HG03575 (cell line): ENCODE results near the gene FAM171A1.
"Not testable (repeated sequence)": the region's sequence is repeated elsewhere in the genome, so short reads cannot be mapped to it uniquely, and the experiment has no call there.

Experiments used
- ATAC-seq: cut with Tn5 transposase; IDR thresholded peaks from one replicate; pipeline ENCODE4 v1.9.1; 2021; ENCODE audit not compliant: unreplicated experiment, insufficient number of reproducible peaks, low FRiP score; ENCODE audit errors: extremely low read depth

Gene FAM171A1

GRCh38 chr10:15231426-15231825 is 139.7 kb downstream of the FAM171A1 start:
- ATAC-seq = no peak

- ATAC-seq = no peak
Measured at GRCh38 chr10:15230257-15230656, 140.8 kb downstream of the FAM171A1 start.

GRCh38 chr10:15229268-15229667 is 141.8 kb downstream of the FAM171A1 start:
- ATAC-seq = no peak

- no peak for ATAC-seq
Measured at GRCh38 chr10:15228426-15228825, 142.7 kb downstream of the FAM171A1 start.

- no peak for ATAC-seq
Measured at GRCh38 chr10:15227611-15228372, 143.3 kb downstream of the FAM171A1 start.

- ATAC-seq = no peak
Measured at GRCh38 chr10:15225511-15225910, 145.6 kb downstream of the FAM171A1 start.

- ATAC-seq = no peak
Measured at GRCh38 chr10:15224948-15225347, 146.1 kb downstream of the FAM171A1 start.

GRCh38 chr10:15223174-15223573 is 147.9 kb downstream of the FAM171A1 start:
- ATAC-seq = no peak

- ATAC-seq = no peak
Measured at GRCh38 chr10:15222511-15222910, 148.6 kb downstream of the FAM171A1 start.

- ATAC-seq = no peak
Measured at GRCh38 chr10:15220445-15220844, 150.6 kb downstream of the FAM171A1 start.

- no peak for ATAC-seq
Measured at GRCh38 chr10:15216700-15217099, 154.4 kb downstream of the FAM171A1 start.

GRCh38 chr10:15214237-15214636 is 156.9 kb downstream of the FAM171A1 start:
- no peak for ATAC-seq

- ATAC-seq = no peak
Measured at GRCh38 chr10:15213461-15213861, 157.6 kb downstream of the FAM171A1 start.

- no peak for ATAC-seq
Measured at GRCh38 chr10:15211464-15211979, 159.6 kb downstream of the FAM171A1 start.

- no peak for ATAC-seq
Measured at GRCh38 chr10:15210521-15210920, 160.6 kb downstream of the FAM171A1 start.

GRCh38 chr10:15209827-15210509 is 161.1 kb downstream of the FAM171A1 start:
- no peak for ATAC-seq

- no peak for ATAC-seq
Measured at GRCh38 chr10:15208221-15208620, 162.9 kb downstream of the FAM171A1 start.

GRCh38 chr10:15207410-15207809 is 163.7 kb downstream of the FAM171A1 start:
- not testable (repeated sequence) for ATAC-seq

- no peak for ATAC-seq
Measured at GRCh38 chr10:15202639-15203038, 168.4 kb downstream of the FAM171A1 start.

GRCh38 chr10:15202301-15202621 is 168.8 kb downstream of the FAM171A1 start:
- not testable (repeated sequence) for ATAC-seq
